HG03558 (cell line): ENCODE results near the gene OR2A14.
"Not testable (repeated sequence)": the region's sequence is repeated elsewhere in the genome, so short reads cannot be mapped to it uniquely, and the experiment has no call there.

Experiments used
- ATAC-seq: cut with Tn5 transposase; IDR thresholded peaks from one replicate; pipeline ENCODE4 v1.9.1; 2021; ENCODE audit warnings: moderate number of reproducible peaks; ENCODE audit not compliant: unreplicated experiment; ENCODE audit errors: extremely low read depth

The OR2A14 gene

GRCh38 chr7:144144426-144144825, 21.4 kb downstream of the OR2A14 start:
- no peak for ATAC-seq

DNA sequence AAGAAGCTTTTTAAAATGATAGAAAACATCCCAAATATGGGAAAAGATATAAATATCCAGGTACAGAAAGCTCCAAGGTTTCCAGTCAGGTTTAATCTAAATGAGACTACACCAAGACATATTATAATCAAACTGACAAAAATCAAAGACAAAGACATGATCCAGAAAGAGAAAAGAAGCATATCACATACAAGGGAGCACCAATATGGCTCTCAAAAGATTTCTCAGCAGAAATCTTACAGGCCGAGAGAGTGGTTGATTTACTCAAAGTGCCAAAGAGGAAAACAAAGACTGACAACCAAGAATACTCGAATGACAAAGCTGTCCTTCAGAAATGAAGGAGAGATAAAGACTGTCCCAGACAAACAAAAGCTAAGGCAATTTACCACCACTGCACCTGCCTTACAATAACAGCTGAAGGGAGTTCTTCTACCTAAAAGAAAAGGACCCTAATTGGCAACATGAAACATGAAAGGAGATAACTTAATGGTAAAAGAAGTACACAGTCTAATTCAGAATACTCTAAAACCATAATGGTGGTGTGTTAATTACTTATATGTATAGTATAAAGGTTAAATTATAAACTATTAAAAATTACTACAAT, 25.4 kb downstream of the OR2A14 start:
- ATAC-seq = no peak

DNA sequence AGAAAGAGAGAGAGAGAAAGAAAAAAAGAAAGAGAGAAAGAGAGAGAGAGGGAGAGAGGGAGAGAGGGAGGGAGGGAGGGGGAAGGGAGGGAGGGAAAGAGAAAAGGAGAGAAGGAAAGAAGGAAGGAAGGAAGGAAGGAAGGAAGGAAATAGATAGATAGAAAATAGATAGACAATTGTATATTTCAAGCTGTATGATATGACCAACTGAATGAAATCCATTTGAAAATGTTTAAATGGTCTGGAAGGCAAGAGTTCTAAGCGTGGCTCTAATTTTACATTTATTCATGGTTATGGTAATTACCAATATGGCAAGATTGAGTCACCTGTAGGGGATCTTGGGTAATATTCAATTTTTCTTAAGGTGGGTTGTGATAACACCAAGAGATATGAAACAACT, 35.9 kb downstream of the OR2A14 start:
- no peak for ATAC-seq

DNA sequence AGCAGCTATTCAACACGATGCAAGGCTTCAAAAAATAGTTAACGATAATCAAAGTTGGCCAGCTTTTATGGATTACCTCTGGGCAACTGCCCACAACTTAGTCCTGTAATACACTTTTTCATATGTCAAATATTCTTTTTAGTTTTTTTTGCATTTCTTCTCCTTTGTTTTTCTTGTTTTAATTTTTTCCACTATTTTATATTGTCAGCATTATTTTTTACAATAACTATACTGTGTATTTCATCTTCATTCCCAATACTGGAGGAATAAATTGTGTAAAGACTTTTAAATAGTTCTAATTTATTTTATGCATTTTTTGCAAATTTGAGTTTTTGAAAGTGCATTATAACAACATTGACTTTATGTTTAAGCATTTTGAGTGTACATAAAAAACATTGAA, 41.8 kb downstream of the OR2A14 start:
- ATAC-seq = no peak

- ATAC-seq = not testable (repeated sequence)
These were observed 48.8 kb downstream of the OR2A14 start for GRCh38 chr7:144171594-144172350.

- no peak for ATAC-seq
These were observed 51.6 kb downstream of the OR2A14 start for GRCh38 chr7:144174613-144175012.

- ATAC-seq = peak; percentile 79
These were observed 55.6 kb downstream of the OR2A14 start for GRCh38 chr7:144178380-144179164.

- not testable (repeated sequence) for ATAC-seq
These were observed 56.1 kb downstream of the OR2A14 start for GRCh38 chr7:144179165-144179479.
